Mesenteric fat pad (tissue), 1 donor: Measurements from ENCODE around the gene ABO. TPM values are rescaled to one million over a fixed set of nuclear protein-coding genes. Genes with fewer than 3 reads are reported as not detected.
"Not testable (repeated sequence)": the region's sequence is repeated elsewhere in the genome, so short reads cannot be mapped to it uniquely, and the experiment has no call there.

Source experiments
- DNase-seq: peaks from one replicate; pipeline ENCODE4 v3.0.0-alpha.2; 2020; ENCODE audit warnings: low spot score
- total RNA-seq: library from RNA; stranded (reverse); fragmentation: NEBNext Ultra II Directional; extraction: Animal tissue kit (Norgen Biotek cat#: 25700); gene quantifications from one replicate; pipeline ENCODE4 v1.2.1, GENCODE V29; 2021
- donor health status: DM: yes; HTN: yes; CAD: no.

The ABO gene
- total RNA-seq, 1 donor from 2014 or later: 2.3 TPM

DNA sequence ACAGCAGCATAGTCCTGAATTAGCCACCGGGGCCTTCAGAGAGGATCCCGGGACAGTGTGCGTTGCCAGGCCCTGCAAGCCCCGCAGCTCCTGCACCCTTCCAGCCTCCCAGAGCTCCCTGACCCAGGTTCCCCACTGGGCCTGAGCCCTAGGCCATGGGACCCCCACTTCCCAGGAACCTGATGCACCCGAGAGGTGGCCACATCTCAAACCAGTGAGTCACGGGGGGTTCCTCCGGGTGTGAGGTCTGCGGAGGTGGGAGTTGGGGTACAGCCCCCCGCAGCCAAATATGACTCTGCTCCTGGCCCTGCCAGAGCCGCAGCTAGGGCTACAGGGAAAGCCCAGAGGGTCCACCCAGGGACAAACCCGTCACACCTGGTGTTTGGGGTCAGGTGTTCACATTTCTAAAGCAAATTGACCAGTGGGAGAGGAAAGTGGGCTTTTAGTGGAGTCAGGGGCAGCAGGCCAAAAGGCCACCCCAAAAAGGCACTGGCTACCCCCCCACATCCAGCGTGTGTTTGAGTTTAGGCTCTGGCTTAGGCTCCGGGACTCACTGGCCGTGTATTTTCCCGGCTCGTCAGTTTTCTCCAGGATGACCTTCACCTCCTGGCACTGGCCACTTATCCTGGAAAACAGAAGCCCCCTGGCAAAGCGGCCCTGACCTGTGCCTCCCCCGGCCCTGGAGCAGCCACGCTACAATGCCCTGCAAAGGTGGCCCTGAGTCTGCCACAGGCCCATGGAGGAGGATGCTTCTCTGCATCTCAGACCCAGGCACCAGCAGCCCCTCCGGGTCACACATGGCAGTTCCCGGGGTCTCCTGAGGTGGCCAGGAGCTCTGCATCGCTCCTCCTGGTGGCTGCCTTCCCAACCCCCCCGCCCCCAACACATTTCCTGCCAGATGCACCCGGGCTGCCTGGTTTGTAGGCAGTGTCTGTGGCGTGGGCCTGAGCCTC, 48.5 kb downstream of the ABO start:
- peak; percentile 74 for DNase-seq

DNA sequence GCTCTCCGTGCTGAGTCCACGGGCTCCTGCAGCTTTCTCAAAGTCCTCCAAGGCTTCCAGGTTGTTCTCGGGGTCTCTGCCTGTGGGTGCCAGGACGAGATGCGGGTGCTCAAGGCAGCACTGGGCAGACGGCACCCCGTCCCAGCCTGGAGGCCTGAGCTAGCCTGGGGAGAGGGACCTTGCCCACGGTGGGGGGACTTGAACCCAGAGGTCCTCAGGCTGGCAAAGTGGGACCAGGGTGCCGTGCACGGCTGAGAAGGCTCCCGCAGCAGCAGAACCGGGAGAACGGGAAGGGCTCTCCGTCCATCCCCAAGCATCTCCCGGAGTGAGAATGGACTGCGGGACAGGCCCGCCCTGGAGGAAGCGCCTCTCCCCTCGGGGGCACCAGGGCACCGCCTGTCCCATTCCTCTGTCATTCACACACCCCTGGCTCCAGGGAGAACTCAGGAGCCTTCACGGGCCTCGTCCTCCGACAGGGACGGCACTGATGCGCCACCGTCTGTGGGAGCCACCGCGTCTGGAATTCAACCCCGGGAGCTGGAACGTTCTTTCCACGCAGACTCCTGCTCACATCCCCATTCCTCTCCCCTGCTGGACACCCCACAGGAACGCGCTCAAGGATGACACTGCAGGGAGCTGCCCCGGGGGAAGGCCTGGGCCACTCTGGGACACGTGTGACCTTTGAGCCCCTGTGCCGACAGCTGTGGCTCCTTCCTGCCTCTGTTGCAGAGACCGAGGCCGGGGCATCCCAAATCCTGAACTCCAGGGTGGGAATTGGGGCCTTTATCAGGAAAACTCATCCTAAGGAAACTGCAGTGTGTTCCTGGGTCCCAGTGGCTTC, 49.6 kb downstream of the ABO start:
- peak; percentile 83 for DNase-seq

DNA sequence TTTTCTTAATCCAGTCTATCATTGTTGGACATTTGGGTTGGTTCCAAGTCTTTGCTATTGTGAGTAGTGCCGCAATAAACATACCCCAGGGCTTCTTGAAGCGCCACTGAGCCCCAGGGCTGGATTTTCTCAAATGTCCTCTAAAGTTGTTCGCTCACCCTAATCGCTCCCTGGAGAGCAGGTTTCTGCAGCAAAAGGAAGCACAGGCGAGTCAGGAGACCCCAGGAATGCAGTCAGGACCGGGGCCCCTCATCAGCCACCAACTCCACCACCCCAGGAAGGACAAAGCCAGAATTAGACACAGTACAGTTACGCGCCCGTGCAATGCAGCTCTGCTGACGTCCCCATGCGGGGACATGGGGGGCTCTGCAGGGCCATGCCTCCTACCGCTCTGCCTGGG, 50.2 kb downstream of the ABO start:
- no peak for DNase-seq

DNA sequence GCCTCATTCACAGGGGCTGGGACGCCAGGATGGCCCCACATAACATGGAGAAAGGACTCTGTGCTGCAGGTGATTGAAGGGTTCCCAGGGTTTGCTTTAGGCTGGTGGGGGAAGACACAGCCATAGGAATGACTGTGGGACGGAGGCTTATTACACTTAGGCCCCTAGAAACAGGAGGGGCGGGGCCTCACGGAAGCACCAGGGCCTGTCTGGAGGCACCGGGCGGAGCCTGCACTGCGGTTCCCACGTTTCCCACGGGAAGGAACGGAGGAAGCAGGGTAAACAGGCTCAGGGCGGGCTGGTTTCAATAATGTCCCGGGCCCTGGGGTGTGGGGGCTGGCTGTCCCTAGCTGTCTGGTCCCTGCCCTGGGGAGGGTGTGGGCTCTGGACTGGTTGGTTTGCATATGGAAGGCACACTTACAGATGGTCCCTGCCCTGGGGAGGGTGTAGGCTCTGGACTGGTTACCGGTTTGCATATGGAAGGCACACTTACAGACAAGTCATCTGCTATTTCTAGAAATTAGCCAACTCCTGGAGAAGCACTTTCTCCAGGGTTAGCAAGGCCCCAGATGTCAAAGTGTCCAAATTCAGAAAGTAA, 51.7 kb downstream of the ABO start:
- not testable (repeated sequence) for DNase-seq

DNA sequence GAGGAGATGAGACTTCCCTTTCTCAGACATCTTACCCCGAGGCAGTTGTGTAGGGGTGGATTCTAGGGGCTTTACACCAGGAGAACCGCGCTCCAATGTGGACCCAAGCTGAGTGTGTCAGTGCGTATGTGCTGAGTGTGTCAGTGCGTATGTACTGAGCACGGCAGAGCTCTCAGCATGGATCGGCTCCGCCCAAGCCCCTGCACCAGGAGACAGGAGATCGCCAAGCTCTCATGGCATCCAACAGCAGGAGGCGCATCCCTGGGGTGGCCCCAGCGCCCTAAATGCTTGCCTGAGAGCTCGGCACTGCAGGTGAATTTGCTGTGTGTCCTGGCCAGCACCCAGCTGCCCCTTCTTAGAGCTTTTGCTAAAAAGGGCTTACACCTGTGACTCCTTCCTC, 53.0 kb downstream of the ABO start:
- not testable (repeated sequence) for DNase-seq

DNA sequence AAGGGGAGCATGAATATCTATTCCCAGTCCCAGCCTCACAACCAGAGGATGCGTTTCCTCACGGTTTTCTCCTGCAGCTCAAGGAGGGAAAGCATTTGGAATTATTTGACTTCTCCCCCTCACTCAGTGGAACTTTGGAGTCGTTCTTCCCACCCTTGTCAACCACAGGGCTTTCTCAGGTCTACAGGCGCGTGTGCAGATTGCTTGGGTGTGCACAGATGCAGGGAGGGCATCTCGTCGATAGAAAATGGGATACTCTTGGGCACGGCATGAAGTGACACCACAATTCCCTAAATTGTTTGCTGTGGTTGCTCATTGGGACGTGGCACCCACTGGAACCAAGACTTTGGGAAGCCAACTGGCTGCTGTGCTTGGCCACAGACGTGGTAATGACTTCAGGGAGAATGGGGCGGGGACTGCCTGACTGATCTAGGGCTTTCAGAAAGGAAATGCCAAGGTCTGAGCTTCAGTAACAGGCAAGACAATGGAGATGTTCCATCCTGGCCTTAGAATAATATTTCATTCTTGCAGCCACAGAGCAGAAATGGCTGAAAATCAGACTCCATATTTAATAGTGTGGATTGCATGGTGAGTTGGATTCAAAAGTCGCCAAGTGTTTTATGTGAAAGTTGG, 53.7 kb downstream of the ABO start:
- DNase-seq: no peak

DNA sequence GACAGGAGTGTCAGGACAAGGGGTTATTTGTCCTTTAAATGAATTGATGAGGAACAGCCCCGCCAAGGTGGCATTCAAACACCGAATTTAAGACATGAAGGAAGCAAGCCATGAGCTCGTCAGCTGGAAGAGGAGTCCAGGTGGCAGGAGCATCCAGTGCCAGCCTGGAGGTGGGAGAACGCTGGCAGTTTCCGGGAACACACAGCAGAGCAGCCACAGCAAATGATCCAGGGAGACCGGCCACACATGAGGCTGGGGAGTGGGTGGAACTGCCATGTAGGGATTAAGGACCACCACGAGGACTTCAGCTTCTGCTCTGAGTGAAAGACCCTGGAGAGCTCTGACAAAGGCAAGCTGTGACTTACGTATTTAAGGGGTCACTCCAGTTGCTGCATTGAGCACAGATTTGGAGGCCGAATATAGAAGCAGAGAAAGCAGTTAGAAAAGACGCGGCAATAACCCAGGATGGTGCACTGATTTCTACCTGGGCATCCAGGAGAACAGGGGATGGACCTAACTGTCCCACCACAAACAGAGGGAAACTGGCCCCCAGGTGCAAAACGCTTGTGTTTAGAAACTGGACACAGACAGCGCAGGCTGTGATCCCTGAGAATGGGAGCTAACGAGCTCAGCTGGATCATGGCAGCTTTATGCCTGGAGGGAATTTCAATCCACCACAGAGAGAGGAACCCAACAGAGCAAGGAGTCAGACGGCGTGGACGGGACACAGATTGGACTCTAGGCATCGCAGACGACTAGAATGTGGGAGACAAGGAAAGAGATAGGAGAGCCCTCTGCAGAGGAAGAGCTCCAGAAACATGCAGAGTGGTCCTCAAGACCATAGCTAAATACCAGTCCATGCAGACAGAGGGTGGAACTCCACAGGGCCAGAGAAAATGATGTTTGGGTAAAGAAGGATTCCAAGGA, 56.7 kb downstream of the ABO start:
- DNase-seq: peak; percentile 81

DNA sequence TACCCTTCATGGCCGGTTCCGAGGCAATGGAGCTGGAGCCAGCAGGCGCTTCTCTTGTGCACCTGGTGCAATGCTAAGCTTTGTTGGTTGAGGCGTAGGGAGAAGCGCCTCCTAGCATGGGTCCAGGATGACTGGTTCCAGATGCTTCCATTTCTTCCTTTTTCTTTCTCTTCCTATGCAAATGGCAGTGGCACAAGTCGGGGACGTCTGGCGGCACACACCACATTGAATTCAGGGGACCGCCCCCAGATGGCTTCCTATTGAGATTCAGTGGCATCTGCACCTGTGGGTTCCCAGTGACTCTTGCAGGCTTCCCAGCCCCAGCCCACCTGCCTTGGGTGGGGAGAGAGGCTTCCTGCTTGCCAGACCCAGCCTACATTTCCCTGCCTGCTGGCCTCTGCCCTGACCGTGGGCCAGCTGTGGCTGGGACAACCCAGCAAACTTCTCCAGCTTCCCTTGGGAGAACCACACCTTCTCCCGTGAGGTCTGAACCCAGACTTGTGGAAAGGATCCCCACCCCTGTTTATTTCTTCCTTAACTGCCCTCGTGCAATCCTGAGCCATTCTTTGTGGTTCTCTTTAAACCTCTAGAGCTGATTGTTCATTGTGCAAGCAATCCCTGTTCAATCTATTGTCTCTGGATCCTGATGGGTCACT, 57.5 kb downstream of the ABO start:
- DNase-seq: peak; percentile 62

DNA sequence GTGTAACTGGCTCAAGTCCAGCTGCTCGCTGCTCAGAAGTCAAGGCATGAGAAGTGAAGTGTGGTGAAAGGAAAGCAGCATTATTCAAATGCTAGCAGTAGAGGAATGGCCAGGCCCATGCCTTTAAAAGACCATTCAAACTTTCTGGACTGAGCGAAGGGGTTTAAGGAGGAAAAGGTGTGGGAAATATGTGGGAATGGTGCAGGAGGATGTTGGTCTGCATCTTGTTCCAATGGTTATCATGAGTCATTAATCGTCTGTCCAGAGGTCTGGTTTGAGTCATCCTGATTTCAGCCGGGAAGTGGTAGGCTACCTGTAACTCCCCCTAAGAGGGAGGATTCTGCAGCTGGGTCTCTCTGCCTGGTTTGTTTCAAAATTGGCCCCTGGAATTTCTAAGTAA, 60.7 kb downstream of the ABO start:
- DNase-seq: not testable (repeated sequence)

DNA sequence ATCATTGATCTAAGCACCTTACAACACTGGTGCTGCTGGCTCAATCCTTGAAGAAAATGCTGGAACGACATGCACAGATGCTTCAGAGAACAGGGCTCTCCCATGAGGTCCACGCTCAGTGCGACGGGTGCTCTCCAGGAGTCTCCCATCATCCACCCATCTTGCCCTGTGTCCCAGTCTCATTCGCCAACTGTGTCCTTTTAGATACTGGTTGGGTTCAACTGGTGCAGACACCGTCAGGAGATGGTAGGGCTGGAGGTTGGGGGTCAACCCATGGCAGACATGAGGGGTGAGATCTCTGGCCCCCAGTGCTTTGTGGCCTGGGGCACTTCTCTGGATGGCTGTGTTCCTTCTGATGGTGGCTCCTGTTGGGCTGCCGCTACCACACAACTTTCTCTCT, 64.4 kb downstream of the ABO start:
- peak; percentile 71 for DNase-seq

DNA sequence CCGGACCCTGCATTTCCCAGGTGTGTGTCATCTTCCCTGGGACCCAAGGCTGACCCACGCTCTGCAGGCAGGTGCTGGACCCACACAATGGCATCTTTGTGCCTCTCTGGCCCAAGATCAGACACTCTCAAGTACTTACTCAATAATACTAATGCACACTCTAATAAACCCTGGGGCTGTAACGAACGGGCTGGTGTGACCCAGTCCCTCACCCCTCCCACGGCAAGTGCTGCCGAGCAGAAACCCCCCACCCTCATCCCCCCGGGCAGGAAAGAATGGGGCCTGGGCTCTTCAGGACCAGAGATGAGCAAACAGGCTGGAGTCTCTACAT, 64.8 kb downstream of the ABO start:
- no peak for DNase-seq

DNA sequence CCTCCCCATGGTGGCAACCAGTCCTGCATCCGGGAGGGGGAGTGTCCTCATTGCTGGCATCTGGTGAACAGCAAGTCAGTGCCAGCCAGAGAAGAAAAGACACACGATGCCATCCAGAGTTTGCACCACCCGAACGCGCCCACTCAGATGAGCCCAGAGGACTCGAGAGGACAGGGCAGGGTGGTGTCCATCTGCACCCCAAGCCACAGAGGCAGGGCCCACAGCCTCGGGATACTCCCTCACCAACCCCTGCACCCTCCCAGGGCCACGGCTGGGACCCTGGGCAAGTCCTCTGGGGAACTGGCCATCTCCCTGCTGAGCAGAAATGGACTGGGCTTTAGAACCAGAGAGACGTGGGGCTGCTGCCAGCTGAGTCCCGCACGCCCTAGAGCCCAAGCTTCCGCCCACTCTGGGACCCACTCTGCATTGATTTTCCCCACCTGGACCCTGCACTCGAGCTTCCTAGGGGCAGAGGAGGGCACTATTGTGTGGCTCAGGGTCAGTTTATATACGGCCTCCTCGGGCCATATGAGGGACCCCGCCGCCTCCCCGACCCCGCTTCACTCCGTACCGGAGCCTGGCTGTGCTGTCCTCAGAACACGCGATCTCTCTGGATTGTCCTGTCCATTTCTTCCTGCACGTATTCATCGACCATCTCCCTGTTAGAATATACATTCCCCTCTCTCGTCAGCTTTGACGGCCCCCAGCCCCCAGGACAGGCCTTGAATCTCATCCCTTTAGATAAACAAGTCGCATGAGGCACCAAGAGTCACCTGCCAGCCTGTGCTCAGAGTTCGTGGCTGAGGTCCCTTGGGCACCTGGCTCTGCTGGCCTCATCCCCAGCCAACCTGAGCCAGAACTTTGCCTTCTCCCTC, 65.4 kb downstream of the ABO start:
- peak; percentile 80 for DNase-seq

DNA sequence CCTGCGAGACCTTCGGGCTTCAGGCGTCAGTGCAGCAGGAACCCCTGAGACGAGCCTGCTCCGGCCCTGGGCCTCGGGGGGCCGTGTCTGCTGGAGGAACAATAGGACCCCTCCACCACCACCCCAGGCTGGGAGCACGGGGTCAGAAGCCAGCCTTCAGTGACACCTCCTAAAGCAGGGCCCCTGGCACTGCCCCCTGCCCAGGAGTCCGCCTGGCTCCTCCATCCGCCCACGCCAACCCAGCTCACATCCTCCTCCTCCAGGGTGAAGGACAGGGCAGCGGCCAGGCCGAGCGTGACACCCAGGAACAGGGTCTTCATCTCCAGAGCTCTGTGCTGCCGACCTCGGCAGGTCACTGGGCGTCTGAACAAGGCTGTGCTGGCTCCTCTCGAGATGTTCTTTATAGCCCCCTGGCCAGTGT, 66.1 kb downstream of the ABO start, which contains the start of gene OBP2B:
OBP2B (minus strand) TSS at position 371 of the 421 bp plus-strand sequence; CDS start at position 320, 51 bp downstream.
- DNase-seq: not testable (repeated sequence)

DNA sequence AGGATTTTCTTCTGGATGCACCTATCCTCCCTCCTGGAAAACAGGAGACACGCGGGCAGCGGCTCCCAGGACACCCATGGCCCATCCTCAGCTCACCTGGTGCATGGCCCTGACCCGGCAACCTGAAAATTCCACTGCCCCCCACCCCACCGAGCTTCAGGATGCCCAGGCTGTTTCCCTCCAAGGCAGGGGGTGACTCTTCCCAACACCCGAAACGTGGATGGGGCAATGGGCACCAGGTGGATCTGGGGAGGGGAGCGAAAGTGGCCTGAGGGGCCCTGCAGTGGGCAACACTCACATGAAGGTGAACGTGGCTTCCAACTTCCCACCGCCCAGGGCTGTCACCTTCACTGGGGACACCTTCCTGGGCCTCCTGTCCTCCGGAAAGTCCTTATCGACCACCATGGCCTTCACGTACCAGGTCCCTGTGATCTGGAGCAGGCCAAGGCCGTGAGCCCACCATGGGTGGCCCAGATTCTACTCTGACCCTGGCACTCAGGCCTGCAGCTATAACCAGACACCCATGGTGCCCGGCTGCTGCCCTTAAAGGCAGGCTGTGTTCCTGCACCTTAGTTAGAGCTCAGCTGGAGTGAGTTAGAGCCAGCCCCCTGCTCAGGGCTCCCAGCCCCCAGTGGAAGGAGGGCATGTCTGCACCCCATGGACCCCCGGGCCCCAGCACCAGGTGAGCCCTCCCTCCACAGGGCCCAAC, 66.7 kb downstream of the ABO start:
- DNase-seq: peak; percentile 60

DNA sequence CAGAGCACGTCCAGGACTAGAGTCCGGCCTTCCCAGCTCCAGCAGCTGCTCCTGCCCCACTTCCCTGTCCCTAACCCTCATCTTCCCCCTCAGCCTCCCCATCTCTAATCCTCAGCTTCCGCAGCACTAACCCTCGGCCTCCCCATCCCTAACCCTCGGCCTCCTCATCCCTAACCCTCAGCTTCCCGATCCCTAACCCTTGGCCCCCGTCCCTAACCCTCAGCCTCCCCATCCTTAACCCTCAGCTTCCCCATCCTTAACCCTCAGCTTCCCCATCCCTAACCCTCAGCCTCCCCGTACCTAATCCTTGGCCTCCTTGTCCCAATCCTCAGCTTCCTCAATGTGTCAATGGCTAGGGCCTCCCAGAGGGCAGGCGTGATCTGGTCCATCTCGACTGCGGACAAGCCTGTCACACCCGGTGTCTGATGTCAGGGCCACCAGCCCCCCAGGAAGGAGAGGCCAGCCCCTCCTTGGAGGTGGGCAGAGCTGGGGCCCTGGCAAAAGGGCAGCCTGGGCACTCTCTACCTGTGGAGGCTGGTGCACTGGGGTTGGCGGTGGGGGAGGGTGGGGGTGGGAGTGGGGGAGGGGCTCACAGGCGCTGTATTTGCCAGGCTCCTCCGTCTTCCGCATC, 67.3 kb downstream of the ABO start:
- peak; percentile 59 for DNase-seq

DNA sequence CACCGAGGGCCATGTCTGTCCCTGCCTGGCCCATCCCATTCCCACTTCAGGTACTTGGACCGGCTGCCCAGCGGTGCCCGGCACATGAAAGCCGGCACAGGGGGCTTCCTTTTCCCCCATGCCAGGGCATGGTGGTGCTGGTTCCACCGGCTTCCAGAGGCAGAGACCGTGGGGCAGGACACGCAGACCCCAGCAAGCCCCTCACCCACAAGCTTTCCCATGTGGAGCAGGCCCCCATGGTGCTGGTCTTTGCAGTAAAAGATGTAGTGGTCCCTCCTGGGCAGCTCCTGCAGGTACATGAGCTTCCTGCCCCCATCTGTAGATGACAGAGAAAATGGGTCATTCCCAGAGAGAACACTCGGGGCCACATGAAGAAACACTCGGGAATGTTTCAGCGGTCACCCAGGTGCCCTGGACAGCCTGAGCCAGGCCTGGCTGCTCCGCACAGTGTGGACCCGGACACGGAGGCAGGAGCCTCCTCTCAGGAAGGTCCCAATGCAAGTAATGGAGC, 67.9 kb downstream of the ABO start:
- peak; percentile 68 for DNase-seq
